ENCODE data around the gene SEMA3B.

Gene SEMA3B

DNA sequence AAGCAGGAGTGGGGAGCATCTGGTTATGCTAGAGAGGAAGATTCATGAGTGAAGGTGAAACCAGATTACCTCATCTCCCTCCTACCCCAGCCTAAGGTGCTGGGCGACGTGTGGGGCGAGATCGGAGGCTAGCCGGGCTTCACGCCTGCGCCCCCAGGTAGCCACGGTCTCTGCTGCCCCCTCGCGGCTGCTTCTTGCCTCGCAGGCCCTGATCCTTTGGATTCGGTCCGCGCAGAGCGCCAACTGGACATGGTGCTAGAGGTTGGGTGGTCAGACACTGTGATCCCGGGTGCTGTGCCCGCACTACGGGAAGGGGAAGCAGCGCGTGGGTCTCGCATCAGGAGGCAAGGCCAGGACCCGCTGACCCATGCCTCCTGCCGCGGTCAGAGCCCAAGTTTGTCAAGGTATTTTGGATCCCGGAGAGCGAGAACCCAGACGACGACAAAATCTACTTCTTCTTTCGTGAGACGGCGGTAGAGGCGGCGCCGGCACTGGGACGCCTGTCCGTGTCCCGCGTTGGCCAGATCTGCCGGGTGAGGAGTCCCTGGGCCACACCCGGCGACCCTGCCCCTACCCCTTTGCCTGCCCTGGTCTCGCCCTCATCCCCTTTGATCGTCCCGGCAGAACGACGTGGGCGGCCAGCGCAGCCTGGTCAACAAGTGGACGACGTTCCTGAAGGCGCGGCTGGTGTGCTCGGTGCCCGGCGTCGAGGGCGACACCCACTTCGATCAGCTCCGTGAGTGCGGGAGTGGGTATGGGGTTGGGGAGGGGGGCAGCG lies 4.2 kb downstream of the SEMA3B start:
- Histone ChIP-seq H3K9me3 (ENCODE audit: insufficient read depth, low read length) (no peaks in the 10 kb centered on the region), H2AFZ (ENCODE audit: low read depth, low read length) (peak overlapping the region; percentile 88), H3K4me1 (ENCODE audit: low read length) (peaks cover 9% of the 10 kb centered on the region; the same call in 1 of the 2 replicates), H3K4me3 (ENCODE audit: low read length) (peak overlapping the region; percentile 75), H3K4me2 (ENCODE audit: low read length) (peak overlapping the region; percentile 95), H3K9ac (ENCODE audit: low read length) (peak overlapping the region; percentile 61), H4K20me1 (ENCODE audit: insufficient read depth, low read length) (no peaks in the 10 kb centered on the region), H3K27ac (ENCODE audit: low read length) (no peak overlapping the region), H3K27me3 (ENCODE audit: low read depth, low read length) (peaks cover 10% of the 10 kb centered on the region; the same call in 1 of the 2 replicates), H3K36me3 (replicated peaks; ENCODE audit: low read depth, low read length) (no peaks in the 10 kb centered on the region), H3K79me2 (ENCODE audit: low read length) (no peaks in the 10 kb centered on the region)
- no peak for TF ChIP-seq EZH2phosphoT487 (IDR thresholded peaks at IDR 0.05; ENCODE audit: low read depth)
- TF ChIP-seq, protein P1, sequence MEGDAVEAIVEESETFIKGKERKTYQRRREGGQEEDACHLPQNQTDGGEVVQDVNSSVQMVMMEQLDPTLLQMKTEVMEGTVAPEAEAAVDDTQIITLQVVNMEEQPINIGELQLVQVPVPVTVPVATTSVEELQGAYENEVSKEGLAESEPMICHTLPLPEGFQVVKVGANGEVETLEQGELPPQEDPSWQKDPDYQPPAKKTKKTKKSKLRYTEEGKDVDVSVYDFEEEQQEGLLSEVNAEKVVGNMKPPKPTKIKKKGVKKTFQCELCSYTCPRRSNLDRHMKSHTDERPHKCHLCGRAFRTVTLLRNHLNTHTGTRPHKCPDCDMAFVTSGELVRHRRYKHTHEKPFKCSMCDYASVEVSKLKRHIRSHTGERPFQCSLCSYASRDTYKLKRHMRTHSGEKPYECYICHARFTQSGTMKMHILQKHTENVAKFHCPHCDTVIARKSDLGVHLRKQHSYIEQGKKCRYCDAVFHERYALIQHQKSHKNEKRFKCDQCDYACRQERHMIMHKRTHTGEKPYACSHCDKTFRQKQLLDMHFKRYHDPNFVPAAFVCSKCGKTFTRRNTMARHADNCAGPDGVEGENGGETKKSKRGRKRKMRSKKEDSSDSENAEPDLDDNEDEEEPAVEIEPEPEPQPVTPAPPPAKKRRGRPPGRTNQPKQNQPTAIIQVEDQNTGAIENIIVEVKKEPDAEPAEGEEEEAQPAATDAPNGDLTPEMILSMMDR (IDR thresholded peaks at IDR 0.05; ENCODE audit: low read depth, low read length): peak; percentile 98

DNA sequence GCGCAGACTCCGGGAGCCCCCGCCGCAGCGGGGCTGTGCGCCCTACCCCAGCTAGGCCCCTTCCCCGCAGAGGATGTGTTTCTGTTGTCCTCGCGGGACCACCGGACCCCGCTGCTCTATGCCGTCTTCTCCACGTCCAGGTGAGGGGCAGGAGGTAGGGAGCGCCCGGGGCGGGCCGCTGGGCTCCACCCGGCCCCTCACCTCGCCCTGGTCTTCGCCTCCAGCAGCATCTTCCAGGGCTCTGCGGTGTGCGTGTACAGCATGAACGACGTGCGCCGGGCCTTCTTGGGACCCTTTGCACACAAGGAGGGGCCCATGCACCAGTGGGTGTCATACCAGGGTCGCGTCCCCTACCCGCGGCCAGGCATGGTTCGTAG lies 4.7 kb downstream of the SEMA3B start:
- TF ChIP-seq, protein P1 (IDR thresholded peaks at IDR 0.05; ENCODE audit: low read depth, low read length): no peak
- no peak for TF ChIP-seq EZH2phosphoT487 (IDR thresholded peaks at IDR 0.05; ENCODE audit: low read depth)
- Histone ChIP-seq H3K4me1 (ENCODE audit: low read length) (peaks cover 9% of the 10 kb centered on the region; the same call in 1 of the 2 replicates), H3K9me3 (ENCODE audit: insufficient read depth, low read length) (no peaks in the 10 kb centered on the region), H3K9ac (ENCODE audit: low read length) (no peak overlapping the region; the same call in 1 of the 2 replicates), H3K27ac (ENCODE audit: low read length) (no peak overlapping the region), H4K20me1 (ENCODE audit: insufficient read depth, low read length) (no peaks in the 10 kb centered on the region), H3K4me2 (ENCODE audit: low read length) (peak overlapping the region; percentile 95), H3K79me2 (ENCODE audit: low read length) (no peaks in the 10 kb centered on the region), H3K27me3 (ENCODE audit: low read depth, low read length) (peaks cover 6% of the 10 kb centered on the region; the same call in 1 of the 2 replicates), H3K4me3 (ENCODE audit: low read length) (peak overlapping the region; percentile 75; the same call in 1 of the 2 replicates), H3K36me3 (replicated peaks; ENCODE audit: low read depth, low read length) (no peaks in the 10 kb centered on the region), H2AFZ (ENCODE audit: low read depth, low read length) (no peak overlapping the region)

DNA sequence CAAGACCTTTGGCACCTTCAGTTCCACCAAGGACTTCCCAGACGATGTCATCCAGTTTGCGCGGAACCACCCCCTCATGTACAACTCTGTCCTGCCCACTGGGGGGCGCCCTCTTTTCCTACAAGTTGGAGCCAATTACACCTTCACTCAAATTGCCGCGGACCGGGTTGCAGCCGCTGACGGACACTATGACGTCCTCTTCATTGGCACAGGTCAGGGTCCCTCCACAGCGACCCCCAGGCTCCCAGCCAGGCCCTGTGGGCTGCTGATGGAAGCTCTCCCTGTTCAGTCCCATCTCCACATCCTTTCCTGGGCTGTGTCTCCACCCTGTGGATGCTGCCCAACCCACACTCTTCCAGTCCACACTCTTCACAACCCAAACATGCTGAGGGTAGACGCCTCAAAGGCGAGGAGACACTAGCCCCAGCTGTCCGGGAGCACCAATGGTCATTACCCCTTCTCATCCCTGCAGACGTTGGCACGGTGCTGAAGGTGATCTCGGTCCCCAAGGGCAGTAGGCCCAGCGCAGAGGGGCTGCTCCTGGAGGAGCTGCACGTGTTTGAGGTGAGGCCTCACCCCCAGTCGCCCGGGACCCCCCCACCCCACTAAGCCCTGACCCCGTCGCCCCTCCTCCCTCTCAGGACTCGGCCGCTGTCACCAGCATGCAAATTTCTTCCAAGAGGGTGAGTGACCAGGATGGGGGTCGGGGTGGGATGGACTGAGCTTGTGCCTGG lies 5.6 kb downstream of the SEMA3B start:
- peaks cover 9% of the 10 kb centered on the region; the same call in 1 of the 2 replicates for H3K4me1 ChIP-seq (ENCODE audit: low read length)
- no peak overlapping the region for H2AFZ ChIP-seq (ENCODE audit: low read depth, low read length)
- no peak overlapping the region for H3K9ac ChIP-seq (ENCODE audit: low read length)
- H3K4me3 ChIP-seq (ENCODE audit: low read length): no peak overlapping the region
- peaks cover 4% of the 10 kb centered on the region; the same call in 1 of the 2 replicates for H3K27me3 ChIP-seq (ENCODE audit: low read depth, low read length)
- H3K4me2 ChIP-seq (ENCODE audit: low read length): peak overlapping the region; percentile 53
- H4K20me1 ChIP-seq (ENCODE audit: insufficient read depth, low read length): no peaks in the 10 kb centered on the region
- no peaks in the 10 kb centered on the region for H3K36me3 ChIP-seq (replicated peaks; ENCODE audit: low read depth, low read length)
- H3K79me2 ChIP-seq (ENCODE audit: low read length): no peaks in the 10 kb centered on the region
- TF ChIP-seq EZH2phosphoT487 (IDR thresholded peaks at IDR 0.05; ENCODE audit: low read depth): no peak
- TF ChIP-seq, protein P1 (IDR thresholded peaks at IDR 0.05; ENCODE audit: low read depth, low read length): peak; percentile 95
- no peaks in the 10 kb centered on the region for H3K9me3 ChIP-seq (ENCODE audit: insufficient read depth, low read length)
- H3K27ac ChIP-seq (ENCODE audit: low read length): no peak overlapping the region
